Fibroblast of skin of right quadriceps (primary cell): ENCODE results near the gene GIMAP8.
"Not testable (repeated sequence)": the region's sequence is repeated elsewhere in the genome, so short reads cannot be mapped to it uniquely, and the experiment has no call there.

ENCODE experiments used
- DNase-seq: peaks from one replicate; pipeline ENCODE4 v3.0.0-alpha.2; 2013

GIMAP8 gene

DNA sequence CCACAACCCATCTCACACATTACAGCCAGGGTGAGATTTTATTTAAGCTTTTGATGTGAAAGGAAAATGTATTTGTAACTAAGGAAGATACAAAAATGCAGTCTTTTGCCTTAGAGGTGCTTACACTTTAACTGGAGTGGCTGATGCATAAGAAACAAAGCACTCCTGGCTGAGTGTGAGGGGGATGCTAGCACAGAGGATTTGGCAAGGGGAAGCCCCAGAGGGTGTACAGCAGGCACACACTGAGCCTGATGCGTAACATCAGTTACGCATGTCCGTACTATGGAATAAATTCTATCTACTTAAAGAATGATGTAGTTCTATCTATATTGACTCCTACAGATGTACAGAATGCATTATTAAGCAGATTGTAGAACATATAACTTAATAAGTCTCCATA lies 17.8 kb downstream of the GIMAP8 start:
- DNase-seq, result no peak

DNA sequence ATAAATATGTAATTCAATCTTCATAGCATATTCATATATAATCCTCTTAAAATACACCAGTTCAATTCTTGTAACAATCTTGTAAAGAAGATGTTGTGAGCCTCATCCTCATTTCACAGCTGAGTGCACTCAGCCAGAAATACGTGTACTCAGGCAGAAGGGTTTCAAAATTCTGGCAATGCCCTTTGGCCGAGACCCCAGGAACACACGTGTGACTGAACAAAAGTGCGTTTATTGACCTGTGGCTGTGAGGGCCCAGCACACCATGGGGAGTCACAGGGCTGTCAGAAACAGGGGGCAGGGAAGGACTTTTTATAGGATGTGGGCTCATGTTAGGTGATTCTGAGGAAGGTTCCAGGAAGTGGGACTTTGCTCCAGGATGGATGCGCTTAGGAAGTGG lies 21.5 kb downstream of the GIMAP8 start:
- no peak for DNase-seq

DNA sequence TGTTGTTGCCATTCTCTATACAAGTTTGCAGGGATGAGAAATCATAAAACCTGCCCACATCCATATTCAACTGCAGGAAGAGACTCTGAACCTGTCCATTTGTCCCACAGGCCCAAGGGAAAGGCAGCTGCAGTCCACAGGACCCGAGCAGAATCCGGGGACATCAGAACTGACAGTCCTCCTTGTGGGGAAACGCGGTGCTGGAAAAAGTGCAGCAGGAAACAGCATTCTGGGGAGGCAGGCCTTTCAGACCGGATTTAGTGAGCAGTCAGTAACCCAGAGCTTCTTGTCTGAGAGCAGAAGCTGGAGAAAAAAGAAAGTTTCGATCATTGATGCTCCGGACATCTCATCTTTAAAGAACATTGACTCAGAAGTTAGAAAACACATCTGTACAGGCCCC lies 23.5 kb downstream of the GIMAP8 start:
- no peak for DNase-seq

DNA sequence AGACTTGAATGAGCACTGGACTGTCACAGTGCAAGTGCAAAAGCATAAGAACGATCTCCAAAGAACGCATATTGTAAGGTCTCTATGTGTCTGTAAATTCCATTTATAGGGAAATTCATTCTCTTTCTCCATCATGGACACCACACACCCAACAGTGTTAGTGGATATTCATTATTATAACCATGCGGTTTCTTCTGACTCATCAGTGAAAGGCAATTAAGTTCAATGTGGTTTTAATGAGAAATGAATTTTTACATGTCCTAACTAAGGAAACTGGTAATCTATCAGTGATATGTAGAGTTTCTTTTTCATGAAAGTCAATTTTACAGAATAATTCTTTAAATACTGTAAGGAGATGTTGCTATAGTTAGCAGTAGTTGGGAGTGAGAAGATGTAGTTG lies 25.9 kb downstream of the GIMAP8 start:
- DNase-seq, result no peak

DNA sequence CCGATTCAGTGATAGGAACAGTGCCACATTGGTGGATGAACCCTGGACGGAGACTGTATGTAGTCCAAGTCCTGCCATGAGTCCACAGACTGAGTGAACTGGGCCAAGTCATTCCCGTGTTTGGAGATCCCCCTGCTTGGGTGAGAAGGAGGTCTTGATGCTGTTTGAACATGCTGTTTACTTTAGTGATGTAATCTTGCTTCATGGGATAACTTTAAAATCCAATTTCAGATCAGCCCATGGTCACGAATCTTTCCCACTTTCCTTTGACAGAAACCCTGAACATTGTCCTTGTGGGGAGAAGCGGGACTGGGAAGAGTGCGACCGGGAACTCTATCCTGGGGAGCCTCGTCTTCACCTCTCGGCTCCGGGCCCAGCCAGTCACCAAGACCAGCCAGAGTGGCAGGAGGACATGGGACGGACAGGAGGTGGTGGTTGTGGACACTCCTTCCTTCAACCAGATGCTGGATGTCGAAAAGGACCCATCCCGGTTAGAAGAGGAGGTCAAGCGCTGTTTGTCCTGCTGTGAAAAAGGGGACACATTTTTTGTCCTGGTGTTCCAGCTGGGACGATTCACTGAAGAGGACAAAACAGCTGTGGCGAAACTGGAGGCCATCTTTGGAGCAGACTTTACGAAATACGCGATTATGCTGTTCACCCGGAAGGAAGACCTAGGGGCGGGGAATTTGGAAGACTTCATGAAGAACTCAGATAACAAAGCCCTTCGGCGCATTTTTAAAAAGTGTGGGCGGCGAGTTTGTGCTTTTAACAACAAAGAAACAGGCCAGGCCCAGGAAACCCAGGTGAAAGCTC lies 26.6 kb downstream of the GIMAP8 start:
- DNase-seq, result no peak

DNA sequence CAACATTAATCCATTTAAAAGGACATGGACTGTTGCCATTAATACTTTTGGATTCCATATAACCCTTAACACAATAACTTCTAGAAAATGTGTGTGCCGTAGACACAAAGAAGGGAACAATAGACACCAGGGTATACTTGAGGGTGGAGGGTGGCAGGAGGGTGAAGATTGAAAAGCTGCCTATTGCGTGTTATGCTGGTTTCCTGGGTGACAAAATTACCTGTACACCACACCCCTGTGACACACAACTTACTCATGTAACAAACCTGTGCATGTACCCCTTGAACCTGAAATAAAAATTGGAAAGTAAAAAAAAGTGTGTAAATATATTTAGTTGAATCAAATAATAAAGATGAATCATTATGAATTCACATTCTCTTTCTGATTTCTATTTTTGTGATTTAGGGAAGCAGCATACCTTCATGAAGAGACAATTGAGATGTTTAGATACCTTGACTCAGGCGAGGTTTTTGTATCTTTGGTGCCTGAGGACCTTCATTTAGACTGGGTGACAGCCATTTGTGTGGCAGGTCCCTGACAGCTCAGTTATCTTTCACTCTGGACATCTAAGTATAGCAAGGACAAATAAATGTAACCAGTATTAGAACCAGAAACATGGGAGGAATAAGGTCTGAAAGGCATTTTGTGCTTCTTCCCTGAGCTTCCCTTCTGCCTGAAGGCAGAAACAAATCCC lies 28.7 kb downstream of the GIMAP8 start:
- no peak for DNase-seq

DNA sequence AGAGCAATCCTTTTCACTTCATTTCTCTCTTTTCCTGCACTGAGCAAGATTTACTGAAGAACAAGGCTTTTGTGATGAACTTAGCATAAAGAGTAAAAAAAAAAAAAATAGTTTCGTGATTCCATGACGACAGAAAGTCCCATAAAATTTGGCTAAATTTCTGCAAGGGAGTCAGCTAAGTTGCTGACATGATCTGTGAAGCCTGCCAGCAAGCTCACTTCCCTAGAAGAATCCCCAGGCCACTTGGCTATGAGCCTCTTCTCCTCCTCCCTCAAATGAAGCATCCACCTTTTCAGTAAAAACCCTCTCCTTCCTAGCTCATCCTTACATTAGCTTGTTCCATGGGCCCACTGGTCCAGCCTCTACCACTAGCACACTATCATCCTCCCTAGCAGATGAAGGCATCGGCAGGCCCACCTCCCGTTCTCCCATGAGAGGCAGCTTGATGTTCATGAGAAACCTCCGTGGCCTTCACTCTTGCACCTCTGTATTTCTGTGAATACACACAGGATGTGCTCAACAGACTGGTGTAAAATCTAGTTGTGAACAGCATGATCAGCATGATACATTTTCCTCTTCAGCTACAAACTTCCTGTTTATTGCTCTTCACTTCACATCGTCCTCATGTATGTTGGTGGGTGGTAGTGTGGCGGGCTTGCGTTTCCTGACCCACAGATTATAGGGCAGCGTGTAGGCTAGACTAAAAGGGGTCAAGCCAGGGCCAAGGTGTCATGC lies 30.9 kb downstream of the GIMAP8 start:
- no peak for DNase-seq

DNA sequence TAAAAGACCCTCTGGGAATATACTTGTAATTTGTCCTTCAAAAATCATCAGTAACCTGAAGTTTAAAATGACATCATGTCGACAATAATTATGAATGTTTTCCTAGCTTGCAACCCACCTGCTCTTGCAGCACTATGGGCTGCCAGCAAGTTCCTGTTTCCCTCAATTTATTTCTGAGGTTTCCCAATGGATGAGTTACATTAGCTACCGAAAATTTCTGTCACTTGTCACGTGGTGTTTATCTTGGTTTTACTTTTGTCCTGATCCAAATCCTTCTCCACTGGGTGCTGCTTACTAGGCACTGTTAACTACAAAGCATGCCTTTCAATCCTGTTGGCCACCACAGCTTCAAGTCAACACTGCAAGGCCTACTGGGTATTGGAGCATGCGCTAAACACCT lies 31.5 kb downstream of the GIMAP8 start:
- DNase-seq, result no peak

DNA sequence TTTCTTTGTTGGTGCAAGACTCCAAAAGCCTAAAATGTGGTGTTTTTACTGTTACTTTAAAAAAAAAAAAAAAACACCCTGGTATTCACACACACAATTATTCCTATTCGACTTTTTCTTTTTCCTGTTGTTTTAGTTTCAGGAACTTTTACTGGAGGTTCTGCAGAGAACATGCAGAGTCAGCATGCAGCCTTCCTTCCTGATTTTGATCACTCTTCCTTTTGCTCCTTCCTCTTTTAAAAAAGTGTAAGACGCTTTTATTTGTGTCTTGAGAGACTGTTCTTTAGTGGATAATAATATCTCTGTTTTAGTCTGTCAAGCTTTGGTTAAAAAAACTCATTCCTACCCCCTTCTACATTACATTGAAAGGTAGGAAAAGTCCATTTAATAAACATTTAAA lies 33.1 kb downstream of the GIMAP8 start:
- DNase-seq, result not testable (repeated sequence)

DNA sequence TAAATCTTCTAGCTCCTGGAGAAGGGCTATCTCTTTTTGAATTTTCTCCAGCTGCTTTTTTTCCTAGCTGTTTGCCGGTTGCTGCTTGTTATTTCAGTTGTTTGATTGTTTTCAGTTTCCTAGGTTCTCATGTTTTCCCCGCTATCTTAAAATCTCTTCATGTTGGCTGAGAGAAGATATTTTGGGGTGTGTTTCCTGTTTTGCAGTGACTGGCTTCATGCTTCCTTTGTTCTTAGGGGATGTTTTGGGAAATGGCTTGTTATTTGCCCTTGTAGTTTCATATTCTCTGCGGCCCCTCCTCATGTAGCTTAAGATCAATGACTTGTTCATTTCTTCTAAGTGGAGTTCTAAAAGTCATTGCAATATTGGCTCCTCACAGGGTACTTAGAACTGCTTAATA lies 33.6 kb downstream of the GIMAP8 start:
- DNase-seq, result not testable (repeated sequence)

DNA sequence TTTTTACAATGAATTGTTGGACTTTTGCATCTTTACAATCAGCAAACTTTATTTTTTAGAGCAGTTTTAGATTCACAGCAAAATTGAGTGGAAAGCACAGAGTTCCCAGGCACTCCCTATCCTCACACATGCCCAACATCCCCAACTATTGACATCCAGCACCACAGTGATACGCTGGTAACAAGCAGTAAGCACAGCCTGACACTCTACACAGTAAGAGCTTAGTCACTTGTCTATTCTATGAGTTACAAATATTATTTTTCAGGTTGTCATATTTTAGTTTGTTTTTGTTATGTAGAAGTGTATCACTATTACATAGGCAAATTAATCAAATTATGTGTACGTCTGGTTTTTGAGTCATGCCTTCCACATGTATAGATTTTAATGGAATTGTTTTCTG lies 37.2 kb downstream of the GIMAP8 start:
- DNase-seq, result no peak

DNA sequence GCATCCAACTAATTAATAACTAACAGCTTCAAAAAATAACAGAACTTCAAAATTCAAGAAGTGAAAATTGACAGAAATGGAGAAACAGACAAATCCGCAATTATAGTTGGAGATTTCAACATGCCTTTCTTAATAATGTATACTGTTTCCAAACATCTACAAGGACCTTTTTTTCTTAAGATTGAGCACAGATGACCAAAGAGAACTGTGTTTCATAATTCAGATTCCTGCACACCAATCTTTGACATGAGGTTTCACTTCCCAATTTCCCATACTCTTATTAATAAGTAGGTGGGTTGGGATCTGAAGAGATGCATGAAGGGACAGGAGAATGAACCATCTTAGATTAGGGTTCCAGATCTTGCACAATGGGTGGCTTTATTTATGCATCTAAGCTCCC lies 39.4 kb downstream of the GIMAP8 start:
- DNase-seq, result no peak

DNA sequence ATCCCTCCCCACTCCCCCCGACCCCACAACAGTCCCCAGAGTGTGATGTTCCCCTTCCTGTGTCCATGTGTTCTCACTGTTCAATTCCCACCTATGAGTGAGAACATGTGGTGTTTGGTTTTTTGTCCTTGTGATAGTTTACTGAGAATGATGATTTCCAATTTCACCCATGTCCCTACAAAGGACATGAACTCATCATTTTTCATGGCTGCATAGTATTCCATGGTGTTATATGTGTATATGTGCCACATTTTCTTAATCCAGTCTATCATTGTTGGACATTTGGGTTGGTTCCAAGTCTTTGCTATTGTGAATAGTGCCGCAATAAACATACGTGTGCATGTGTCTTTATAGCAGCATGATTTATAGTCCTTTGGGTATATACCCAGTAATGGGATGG lies 43.0 kb downstream of the GIMAP8 start:
- not testable (repeated sequence) for DNase-seq

DNA sequence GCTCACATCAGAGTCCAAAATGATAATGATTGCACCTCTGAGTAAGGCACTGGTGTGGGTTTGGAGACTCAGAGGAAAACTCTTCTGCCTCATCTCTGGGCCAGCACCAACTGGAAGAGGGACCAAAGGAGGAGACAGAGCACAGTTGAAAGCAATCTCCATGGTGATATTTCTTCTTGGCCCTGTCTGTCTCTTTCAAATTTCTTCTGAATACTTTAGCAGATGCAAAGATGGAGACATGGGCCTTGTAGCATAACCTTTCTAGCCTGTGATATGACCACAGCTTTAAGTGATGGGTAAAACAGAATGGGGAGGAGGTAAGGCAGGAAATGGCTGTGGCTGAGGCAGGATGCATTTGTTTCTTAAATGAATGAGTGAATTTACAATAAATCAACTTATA lies 52.1 kb downstream of the GIMAP8 start:
- no peak for DNase-seq

DNA sequence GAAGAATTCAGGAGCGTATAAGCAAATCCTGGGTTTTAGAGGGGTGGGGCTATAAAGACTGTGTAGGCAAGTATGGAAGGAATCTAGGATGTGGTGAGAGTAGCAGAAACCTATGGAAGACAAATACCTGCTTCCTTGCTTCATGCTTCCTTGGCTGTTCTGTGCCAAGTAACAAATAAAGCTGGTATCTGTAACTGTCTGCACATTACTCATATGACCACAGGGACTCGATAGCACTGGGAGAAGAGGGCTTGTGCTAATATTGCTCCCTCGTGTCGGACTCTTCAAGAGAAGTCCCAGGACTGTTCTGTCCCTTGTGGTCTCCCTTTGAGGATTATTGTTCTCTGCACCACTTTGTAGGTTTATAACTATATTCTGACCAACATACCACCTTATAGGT lies 52.7 kb downstream of the GIMAP8 start:
- no peak for DNase-seq

DNA sequence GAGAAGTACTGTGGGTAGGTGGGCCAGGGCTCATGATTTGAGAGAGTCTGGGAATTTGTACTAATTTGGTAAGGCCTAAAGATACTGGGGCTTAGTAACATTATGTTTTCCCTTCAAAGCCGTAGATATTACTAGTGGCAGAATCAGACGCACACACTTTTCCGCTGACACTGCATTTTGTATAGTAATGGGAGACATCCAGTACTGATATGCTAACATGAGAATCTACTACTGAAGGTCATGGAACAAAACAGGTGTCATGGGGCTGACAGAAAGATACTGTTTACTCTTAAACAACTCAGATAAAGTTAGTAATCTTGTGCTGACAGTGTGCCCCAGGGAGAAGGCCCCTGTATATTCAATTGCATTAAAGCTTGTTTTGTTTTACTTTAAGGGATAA lies 53.2 kb downstream of the GIMAP8 start:
- DNase-seq, result no peak

DNA sequence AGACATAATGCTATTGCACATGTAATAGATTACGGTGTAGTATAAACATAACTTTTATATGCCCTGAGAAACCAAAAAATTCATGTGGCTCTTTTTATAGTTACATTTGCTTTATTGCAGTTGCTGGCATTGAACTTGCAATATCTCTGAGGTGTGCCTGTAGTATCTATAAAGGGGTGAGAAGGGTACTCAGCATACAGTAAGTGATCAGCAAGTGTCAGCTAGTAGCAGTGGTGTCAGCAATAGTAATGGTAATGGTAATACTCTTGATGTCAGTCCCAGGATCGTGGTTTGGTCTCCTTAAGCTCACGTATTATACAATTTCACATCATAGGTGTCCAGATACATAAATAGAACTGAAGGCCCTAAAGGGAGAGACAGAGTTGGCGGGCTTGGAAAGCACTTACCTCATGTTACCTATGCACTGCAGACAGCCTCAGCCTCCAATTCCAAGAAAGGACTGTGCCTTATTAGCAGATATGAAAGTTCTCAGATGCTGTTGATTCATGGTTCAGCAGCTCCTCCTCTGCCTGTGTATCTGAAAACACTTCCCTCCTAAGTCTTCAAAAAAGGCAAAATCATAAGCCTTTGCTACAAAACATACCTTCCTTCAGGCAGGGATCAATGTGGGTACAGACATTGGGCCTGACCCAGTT lies 57.6 kb downstream of the GIMAP8 start:
- no peak for DNase-seq

DNA sequence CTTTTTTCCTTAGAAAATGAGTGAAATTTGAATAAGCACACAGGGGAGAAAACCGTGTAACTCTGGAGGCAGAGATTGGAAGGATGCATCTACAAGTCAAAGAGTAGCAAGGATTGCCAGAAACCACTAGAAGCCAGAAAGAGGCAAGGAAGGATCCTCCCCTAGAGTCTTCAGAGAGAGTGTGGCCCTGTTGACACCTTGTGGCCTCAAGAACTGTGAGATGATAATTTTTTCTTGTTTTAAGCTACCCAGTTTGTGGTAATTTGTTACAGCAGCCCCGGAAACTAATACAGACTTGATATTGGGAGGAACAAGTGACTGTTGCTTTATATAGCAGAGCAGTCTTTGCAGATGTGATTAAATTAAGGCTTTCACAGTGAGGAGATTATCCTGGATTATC lies 60.6 kb downstream of the GIMAP8 start:
- DNase-seq, result no peak

DNA sequence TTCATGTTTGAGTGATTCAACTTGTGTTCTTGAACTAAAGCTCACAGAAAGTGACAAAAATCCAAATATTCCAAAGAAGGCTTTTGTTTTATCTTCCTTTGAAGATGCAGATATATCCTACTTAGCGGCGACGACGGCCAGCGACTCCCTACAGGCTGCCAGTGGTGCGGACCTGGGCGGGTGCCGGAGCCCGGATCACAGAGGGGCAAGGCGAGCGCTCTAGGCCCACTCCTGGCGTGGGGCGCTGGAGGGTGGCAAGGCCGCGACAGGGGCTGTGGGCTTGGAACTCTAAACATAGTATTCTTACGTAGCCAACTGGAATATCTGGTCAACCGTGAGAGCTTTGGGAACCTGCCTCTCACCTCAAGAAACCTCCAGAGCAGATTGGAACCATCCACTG lies 63.3 kb downstream of the GIMAP8 start:
- no peak for DNase-seq

DNA sequence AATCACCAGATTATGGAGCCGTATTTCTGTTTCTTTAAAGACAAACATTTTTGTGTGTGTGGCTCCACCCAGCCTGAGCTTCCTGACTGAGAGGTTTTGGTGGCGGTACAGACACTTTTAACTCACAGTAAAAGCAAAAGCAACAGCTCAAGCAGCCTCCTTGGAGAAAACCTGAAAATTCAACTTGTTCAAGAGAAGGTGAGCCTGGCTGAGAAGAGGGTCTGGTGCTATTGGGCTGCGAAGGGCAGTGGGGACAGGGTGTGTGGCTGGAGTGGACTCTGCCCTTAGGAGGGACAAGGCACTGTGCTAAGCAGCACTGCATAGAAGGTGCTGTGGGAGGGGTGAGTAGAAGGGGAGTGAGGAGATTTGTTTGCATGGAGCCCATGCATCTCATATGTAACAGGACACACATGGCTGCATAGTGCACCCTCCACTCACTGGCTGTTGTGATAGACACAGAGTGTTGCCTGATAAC lies 64.4 kb downstream of the GIMAP8 start, which contains the start of gene GIMAP7:
GIMAP7 (plus strand) TSS at position 125 of the 475 bp plus-strand sequence. CDS start 5,103 bp downstream, outside the sequence.
- no peak for DNase-seq

DNA sequence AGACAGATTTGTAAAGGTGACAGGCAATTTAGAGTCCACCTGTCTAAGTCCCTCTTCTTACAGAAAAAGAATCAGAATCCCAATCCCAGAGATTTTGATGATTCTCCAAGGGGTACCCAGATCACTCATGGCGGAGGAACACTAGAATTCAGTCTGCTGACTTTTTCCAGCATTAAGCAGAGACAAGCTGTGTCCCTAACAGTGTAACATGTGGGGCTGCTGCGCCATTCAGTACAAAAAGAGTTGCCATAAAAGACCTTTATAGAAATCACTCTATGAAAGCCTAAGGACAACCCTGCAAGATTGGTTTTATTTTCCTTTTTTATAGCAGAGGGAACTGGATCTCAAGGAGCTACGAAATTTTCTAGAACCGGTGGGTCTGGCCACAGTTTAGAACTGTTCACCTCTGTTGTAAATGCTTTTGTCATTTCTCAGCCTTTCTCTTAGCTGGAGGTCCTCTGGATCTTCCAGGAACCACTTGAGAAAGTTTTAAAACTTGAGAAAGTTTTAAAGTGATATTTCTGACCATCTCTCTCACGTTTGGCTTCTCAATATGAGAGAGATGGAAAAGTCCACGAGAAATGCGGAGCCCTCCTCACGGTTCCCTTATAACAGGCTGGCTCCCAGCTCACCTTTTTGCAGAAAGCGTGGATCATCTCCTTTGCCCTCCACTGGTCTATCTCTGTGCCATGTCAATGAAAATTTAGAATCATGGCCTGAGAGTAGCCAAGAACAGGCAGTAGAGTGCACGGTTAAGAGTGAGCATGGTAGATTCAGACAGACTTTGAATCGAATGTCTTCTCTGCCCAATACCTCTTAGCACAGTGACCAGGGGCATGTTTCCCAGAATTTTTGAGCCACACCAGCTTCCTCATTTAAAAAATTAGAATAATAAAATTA lies 65.1 kb downstream of the GIMAP8 start:
- DNase-seq, result no peak
